C4-2B (cell line): ENCODE results near the gene CARM1.
"Not testable (repeated sequence)": the region's sequence is repeated elsewhere in the genome, so short reads cannot be mapped to it uniquely, and the experiment has no call there.

Experiments
- H3K27ac ChIP-seq: fragments of 450-650 bp; 2 replicates; pipeline ENCODE4 v1.5.1; 2017
- CTCF ChIP-seq: fragments of 450-650 bp; conservative IDR thresholded peaks from 2 replicates; pipeline ENCODE4 v1.5.1; 2017; ENCODE audit warnings: mild to moderate bottlenecking
- ZFX ChIP-seq: fragments of 450-650 bp; IDR thresholded peaks from 2 replicates; pipeline ENCODE4 v1.6.1; 2017

The CARM1 gene

GRCh38 chr19:10852098-10852800, 19.1 kb upstream of the CARM1 start:
- TF ChIP-seq ZFX (no peak), CTCF (no peak)

GRCh38 chr19:10852941-10853340, 18.4 kb upstream of the CARM1 start:
- no peak for TF ChIP-seq CTCF
- no peak for TF ChIP-seq ZFX
- no peak overlapping the region for H3K27ac ChIP-seq

More at GRCh38 chr19:10852098-10852800, 19.1 kb upstream of the CARM1 start:
- H3K27ac ChIP-seq: no peak overlapping the region

GRCh38 chr19:10854350-10855089, 16.8 kb upstream of the CARM1 start:
- H3K27ac ChIP-seq: no peak overlapping the region

GRCh38 chr19:10855879-10856522, 15.4 kb upstream of the CARM1 start:
- TF ChIP-seq CTCF: peak; percentile 73; the same call in 1 of the 2 replicates
- TF ChIP-seq ZFX: no peak
- H3K27ac ChIP-seq: no peak overlapping the region

More at GRCh38 chr19:10854350-10855089, 16.8 kb upstream of the CARM1 start:
- TF ChIP-seq ZFX: no peak
- TF ChIP-seq CTCF: no peak

- not testable (repeated sequence) for H3K27ac ChIP-seq
Measured at GRCh38 chr19:10856899-10857298, 14.5 kb upstream of the CARM1 start.

GRCh38 chr19:10858204-10858828, 13.0 kb upstream of the CARM1 start:
- no peak overlapping the region for H3K27ac ChIP-seq
- peak; percentile 86 for TF ChIP-seq CTCF
- TF ChIP-seq ZFX: no peak

GRCh38 chr19:10861103-10861651, 10.2 kb upstream of the CARM1 start:
- TF ChIP-seq CTCF (peak; percentile 57), ZFX (no peak)
- H3K27ac ChIP-seq: no peak overlapping the region
